GM18873 (cell line): ENCODE results near the gene TXNIP.

Experiments
- ATAC-seq: cut with Tn5 transposase; IDR thresholded peaks from one replicate; pipeline ENCODE4 v1.9.1; 2021; ENCODE audit warnings: mild to moderate bottlenecking, moderate library complexity, moderate number of reproducible peaks; ENCODE audit not compliant: unreplicated experiment, low FRiP score

Gene TXNIP

DNA sequence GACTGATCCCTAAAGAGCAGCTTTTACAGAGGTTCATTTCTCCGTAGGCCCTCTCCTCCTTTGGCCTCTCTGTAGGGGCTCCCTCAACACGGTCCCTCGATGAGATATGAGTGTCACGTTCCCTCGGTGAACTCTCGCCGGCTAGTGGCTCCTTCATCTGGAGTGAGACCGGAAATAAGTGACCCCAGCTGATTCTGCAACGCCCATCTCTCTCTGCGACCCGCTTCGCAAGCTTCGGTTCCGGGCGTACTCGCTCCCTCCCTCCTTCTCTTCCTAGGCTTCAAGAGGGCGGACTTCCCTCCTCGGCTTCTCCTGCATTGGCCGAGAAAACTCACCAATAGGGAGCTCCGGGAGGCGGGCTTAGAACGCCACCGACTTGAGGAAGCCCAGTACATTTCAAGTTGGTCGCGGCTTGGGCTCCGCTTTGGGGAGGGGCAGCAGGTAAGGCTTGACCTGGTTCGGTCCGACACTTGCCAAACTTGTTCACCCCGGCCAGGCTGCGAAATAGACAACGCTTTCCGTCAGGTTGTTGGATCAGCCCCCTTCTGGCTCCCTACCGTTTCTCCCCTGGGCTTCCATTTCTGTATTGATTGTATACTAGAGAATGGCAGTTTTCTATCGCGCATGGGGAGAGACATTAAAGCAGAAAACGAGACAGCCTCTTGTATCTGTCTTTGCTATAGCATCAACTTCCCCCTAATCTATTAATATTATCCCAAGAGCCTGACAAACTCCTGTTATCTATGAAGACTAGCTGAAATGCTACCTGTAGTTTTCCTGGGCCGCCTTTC lies 31.9 kb downstream of the TXNIP start, which contains the start of the genes ANKRD34A and POLR3GL:
Gene ANKRD34A, minus strand, starts transcription at position 248 of the 791 bp plus-strand sequence. CDS start 2,816 bp downstream, outside the sequence.
Gene POLR3GL, plus strand, starts transcription at position 363 of the 791 bp plus-strand sequence. CDS start 10,176 bp downstream, outside the sequence.
- ATAC-seq: peak; percentile 78

DNA sequence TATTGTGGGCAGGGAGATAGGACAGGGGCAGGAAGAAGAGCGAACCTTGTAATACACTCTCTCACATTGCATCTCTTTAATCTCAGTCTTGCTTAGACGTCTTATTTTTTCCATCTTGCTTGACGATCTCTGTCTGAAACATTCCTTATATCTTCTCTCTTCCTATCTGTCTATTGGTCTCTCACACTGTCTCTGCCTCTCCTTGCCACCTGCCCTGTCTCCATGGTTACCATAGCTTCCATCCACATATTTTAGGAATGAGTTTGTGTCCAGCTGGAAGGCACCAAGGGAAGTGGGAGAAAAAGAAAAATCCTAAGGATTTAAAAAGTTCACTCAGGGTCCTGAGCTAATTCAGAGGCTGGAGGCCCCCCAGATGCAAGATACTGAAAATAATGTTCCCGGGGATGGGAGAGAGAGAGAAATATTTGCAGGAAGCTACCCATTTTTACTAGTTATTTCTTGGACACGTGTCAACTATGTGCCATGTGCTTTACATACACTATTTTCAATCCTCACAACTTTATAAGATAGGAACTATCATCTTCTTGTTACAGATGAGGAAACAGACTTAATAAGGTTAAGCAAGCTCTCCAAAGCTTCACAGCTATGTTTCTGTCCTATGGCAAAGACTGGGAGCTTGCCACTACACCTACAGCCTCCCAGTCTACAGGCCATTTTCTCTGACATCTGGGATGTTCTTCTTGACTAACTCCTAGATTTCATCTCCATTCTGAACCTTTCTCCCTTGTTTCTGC lies 32.9 kb downstream of the TXNIP start:
- no peak for ATAC-seq

DNA sequence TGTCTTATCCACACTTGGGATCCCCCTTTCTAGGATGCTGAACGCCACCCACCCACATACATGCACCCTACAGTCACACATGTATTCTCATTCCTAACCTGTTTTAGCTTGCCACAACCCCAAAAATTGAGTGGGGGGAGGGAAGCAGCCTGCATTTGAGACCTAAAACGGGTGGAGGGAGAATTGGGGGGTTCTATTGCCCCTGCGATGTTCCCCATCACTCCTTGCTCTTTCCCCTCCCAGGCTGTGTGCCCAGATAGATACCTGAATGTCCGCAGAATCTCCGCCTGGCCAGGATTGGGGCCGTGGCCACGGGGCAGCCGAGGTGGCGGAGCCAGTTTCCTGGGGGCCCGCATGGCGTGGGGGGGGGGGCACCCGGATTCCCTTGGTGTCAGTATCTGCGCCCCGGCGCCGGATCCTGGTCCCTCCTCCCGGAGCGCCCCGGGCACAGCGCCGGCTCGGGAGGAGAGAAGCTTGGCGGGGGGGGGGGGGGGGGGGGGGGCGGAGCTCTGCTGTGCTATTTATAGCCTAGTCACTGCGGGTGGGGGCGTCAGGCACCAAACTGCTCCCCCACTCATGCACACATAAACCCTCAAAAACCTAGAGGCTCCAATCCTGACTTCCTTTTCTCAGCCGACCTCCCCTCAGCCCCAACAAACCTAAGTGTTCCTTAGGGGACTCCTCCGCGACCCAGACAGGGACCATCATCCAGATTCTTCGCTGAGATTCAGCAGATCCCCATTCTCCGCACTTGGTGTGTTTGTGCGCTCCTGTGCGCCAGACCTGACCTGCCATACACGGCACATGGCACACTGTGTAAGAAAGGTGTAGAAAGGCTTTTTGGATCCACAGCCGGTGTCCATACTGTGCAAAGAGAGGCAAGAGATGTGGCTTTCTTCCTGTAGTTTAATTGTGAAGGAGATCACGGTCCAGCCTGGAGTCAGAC lies 33.9 kb downstream of the TXNIP start:
- ATAC-seq: no peak

DNA sequence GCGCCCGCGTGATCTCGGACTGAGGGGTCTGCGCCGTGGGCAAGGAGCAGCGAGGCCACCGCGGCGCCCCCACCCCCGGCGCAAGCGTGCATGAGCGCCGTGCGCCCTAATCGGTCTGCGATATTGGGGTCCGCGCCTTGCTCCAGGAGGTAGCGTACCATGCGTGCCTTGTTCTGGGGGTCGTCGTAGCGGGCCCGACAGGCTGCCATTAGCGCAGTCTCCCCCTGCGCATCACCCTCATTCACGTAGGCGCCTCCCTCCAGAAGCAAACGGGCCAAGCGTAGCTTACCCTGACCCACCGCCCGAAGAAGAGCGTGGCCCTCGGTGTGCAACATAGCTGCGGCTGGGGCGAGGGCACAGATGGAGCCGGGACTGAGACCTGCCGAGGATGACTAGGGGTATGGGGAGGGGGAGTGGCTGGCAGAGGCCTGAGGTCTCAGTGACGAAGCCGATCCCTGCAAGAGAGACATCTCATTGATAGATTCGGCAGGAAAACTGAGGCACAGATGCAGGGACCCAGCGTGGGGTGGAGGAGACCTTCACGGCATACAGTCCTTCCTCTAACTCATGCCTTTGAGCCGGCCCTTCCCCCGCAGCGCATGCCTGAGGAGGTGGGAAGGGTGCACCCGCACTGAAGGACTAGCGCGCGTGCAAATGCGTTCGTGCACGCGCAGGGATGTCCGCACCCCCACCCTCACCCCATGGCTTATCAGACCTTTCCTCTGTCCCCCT lies 34.8 kb downstream of the TXNIP start:
- no peak for ATAC-seq

DNA sequence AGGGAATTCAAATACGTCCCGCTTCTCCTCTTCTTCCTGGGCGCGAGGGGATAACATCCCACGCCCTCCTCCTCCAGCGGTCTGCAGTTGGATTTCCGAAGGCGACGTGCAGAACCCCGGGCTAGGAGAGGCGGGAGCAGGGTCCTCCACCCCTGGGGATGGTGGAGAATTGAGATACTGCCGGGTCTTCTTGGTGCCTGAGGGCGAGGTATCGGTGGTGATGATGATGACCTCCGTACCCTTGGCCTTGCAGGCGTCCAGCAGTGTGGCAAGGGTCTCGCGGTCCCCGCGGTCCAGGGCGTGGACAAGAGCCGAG lies 35.3 kb downstream of the TXNIP start:
- ATAC-seq: no peak

DNA sequence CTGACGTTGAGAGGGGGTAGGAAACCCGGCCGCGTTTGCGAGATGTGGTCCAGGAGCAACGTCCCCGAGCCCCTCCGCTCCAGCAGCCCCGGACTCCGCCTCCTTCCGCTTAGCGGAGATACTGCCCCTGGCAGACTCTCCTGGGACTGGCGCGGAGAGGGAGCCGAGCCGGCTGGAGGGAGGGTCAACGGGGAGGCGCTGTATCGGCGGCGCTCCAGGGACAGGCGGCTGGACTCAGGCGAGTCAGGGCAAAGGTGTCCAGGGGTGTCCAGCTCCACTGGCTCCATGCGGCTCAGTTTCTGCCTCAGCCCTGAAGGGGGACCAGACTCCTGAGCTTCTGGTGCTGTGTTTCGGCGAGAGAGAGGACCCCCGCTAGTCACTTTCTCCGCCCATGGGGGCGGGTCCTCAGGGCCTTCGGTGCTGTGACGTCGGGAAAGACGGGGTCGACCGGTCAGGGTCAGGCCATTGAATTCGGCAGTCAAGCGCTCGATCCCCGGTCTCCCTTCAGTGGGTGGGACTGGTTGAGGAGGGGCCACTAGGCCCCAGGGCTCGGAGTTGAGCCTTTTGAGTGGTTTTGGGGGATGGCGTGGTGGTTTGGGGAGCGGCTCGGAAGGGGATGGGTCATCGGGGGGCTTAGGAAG lies 35.8 kb downstream of the TXNIP start:
- ATAC-seq: no peak

DNA sequence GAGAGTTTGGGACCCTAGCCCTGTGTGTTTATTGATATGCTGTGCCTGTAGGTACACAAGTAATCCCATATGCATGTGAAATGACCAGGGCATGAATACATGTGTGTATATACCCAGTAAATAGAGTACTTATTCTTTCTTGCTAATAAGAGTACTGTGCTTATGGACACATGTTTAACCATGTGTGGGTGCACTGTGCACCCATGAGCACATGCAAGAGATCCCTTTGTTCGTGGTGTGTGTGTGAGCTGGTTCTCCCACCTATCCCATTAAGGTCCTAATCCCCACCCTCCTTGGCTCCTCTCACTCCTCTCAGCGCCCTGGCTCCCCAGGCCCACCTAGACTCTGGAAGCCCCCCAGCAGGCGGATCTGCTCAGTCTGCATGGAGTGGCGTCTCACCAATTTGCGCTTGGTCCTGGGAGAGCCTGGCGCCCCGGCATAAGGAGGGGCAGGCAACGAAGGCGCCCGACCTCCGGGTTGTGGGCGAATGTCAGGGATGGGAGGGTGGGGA lies 36.4 kb downstream of the TXNIP start:
- ATAC-seq: no peak

DNA sequence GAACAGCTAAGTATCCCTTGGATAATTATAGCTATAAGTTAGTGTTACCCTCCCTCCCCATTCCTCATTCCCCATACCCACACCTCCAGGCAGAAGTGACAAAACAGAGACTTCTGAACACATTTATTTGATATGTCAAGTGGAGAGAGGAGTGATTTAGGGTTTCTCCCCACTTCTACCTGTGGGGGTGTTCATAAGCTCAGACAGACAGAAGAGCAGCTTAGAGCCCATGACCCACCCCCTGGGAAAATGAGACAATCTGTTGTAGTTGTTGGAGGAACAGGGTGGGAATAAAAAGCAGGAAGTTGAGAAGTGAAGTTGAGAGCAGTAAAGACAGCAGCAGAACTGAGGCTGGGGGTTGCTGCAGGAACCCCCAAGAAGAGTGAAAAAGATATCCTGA lies 37.0 kb downstream of the TXNIP start:
- ATAC-seq: no peak

DNA sequence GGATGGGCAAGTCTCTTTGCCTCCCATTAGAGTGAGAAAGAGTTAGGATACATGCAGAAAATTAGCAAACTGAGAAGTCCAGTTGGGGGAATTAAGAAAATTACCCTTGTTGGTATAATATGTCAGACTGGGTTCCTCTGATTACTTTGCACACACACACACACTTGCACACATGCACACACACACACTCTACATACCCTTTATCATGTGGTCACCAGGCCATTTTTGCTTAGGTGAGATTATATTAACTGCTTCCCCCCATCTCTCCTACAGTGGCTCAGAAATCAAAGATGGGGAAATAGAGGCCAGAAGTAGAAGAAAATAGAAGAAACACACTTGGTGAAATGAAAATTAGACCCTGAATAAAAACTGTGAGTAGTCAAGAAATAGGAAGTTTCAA lies 37.6 kb downstream of the TXNIP start:
- ATAC-seq: no peak

DNA sequence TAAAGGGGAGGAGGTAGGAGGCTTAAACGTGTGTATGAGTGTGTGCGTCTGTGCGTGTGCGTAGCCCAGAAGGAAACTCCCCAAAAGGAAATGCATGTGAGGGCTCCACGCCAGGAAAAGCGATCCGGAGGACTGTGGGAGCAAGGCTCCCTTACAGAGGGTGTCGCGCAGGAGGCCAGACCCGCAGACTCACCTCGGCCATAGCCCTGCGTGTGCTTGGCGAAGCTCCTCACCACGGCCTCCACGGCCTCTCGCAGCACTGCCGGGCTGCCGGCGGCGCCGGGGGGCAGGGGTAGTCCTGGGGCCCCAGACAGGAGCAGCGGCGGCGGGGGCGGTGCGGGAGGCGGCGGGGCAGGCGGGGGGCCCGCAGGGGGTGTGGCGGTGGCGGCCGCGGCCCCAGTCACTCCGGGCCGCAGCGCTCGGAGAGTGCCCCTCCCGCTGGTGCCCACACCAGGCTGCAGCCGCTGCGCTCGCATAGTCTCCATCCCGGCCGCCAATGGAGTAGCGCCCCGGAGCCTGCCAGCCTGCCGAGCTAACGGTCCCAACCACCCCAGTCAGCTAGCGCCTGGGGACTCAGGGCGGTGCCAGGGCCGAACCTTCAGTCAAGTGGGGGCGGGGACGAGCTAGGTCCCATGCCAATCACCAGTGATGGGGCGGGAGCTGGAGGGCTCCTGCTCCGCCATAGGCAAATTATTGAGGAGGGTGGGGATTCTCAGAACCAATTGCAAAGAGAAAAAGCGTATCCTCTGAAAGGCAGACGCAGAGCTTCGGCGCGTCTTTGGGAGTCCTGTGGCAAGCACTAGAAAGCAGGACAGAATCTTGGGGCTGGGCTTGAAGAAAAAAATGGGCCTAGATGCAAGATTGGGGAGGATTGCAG lies 38.7 kb downstream of the TXNIP start, which contains the start of gene LIX1L:
Gene LIX1L, minus strand, starts transcription at position 575 of the 877 bp plus-strand sequence. Its CDS starts 90 bp downstream, at position 485.
- ATAC-seq: peak; percentile 89

DNA sequence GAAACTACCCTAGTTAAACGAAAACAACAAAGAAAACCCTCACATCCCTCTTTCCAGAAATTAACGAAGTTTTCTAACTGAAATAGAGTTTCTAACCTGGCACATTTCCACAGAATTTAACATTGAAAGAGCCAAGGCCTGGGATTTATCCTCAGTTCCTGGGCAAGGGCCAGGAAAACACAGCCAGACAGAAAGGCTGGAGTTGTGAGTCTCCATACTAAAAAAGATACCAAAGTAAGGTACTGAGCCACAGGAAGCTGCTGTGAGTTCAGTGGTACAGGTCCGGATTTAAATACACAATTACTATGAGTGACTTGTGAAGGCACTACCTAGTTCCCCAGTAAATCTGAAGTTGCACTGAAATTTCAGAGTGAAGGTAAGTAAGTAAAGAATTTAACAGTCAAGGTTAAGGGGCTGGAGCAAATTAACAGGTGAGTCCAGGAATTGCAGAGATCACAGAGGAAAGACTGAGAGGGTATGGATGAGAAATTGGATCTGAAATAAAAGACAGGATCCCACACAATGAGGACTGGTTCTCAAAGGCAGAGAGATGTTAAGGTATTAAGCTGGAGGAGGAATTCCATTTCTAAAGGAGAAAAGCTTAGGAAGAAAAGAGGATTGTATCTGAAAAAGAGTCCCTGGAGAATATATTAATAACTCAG lies 39.5 kb downstream of the TXNIP start:
- no peak for ATAC-seq

DNA sequence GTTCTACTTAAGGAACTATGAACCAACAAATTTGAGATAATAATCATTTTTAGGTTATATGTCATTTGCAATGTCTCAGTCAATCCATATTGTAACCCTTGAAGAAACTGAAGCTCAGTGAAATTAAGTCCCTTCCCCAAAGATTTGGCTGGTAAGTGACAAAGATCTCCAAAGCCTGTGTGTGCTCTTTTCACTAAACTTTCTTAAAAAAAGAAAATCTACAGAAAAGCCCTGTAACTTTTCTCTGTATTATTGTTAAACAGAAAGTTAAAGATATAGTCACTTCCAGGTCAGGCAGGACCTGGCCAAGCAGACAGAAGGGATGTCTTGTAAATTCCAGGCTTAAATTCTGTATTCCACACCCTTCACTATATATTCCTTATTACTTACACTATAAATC lies 40.0 kb downstream of the TXNIP start:
- no peak for ATAC-seq

DNA sequence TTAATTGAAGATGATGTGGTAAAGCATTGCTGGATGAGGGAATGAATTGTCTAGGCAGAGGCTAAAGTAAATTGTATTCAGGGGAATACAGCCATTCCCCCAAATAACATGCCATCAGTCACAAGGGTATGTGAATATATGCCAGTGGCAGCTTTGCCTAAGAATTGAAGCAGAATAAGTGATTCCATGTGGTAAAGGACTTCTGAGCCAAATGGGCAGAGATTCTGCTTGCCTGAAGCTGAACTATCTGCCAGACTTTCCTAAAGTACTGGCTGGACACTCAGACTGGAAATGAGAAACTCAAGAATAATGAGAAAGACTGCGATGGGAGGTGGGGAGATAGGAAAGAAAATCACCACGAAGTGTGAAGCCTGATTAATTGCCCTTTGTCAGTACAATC lies 40.9 kb downstream of the TXNIP start:
- no peak for ATAC-seq

DNA sequence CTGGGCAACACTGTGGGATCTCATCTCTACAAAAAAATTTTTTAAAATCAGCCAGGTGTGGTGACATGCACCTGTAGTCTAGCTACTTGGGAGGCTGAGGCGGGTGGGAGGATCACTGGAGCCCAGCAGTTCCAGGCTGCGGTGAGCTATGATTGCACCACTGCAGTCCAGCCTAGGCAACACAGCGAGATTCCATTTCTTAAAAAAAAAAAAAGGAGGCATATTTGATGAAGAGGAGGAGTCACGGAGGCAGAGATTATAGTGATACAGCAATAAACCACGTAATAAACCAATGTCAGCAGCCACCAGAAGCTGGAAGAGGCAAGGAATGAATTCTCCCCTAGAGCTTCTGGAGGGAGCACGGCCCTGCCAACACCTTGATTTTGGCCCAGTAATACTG lies 42.5 kb downstream of the TXNIP start:
- no peak for ATAC-seq

DNA sequence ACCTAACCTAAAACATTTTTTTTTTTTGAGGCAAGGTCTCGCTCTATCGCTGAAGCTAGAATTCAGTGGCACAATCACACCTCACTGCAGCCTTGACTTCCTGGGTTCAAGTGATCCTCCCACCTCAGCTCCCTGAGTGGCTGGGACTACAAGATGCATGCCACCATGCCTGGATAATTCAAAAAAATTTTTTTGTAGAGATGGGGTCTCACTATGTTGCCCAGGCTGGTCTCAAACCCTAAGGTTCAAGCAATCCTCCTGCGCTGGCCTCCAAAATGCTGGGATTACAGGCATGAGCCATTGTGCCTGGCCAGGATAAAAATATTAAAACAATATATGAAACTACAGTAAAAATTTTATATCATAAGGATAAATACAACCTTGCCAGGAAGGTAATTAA lies 43.5 kb downstream of the TXNIP start:
- ATAC-seq: no peak

DNA sequence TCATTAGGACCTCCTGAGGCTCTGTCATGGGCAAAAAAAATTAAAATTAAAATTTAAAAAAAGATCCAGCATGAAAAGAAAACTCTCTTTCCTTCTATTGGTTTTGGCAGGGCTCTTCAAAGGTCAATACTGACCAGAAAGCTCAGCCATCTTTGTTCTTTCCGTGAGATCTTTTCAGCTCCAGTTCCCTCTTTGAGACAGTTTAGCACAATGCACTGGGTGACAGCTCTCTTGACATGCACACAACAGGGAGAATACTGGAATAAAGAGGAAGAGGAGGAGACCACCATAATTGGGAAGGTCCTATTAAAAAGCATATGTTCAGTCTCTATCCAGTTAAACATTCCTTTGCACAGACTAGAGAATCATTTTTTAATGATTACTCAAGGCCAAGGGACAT lies 44.9 kb downstream of the TXNIP start:
- ATAC-seq: no peak

DNA sequence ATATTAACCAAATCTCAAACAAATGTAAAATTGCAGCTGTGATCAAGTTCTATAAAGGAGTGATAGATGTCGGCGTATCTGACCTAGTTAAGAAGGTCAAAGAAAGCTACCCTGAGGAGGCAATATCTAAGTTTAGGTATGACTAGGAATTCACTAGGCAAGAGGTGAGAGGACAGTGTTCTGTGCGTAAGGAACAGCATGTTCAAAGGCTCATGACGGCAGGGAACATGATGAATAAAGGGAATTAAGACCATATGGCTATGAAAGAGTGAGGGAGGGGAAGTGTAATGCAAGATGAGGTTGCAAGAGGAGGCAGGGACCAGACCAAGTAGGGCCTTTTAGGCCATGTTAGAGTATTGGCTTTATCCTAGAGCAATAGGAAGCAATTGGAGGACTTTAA lies 47.2 kb downstream of the TXNIP start:
- ATAC-seq: no peak

DNA sequence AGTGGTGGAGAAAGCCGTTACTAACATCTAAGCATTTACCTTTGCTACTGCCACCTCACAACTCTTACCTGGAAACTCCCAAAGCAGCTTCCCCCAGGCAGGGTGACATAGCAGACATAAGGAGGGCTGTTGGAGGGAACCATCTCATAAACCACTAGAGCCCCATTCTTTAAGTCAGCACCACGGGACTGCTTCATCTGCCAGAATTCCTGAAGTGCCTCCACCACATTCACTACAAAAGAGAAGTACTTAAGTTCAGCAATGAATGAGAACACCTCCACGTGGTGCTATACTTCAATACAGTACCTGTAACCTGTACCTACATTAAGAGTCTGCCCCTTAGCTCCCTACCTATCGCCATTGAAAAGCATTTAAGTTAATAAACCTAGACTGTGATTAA lies 48.8 kb downstream of the TXNIP start:
- ATAC-seq: no peak
